C4-2B (cell line): ENCODE measurements around the gene RGSL1.

Experiments
- CTCF ChIP-seq: fragments of 450-650 bp; conservative IDR thresholded peaks from 2 replicates; pipeline ENCODE4 v1.5.1; 2017; ENCODE audit warnings: mild to moderate bottlenecking
- ZFX ChIP-seq: fragments of 450-650 bp; IDR thresholded peaks from 2 replicates; pipeline ENCODE4 v1.6.1; 2017

GRCh38 chr1:182604175-182605164 is 154.5 kb downstream of the RGSL1 start, which contains the start of gene RGS16:
- TF ChIP-seq CTCF, result no peak
- no peak for TF ChIP-seq ZFX
